GM18526 (cell line): ENCODE results near the gene ECI1.

Experiments used
- POLR2A ChIP-seq: IDR thresholded peaks from 3 replicates; pipeline ENCODE4 v1.6.1; 2011; ENCODE audit not compliant: insufficient read length; ENCODE audit errors: extremely low read depth

Gene ECI1, protein sequence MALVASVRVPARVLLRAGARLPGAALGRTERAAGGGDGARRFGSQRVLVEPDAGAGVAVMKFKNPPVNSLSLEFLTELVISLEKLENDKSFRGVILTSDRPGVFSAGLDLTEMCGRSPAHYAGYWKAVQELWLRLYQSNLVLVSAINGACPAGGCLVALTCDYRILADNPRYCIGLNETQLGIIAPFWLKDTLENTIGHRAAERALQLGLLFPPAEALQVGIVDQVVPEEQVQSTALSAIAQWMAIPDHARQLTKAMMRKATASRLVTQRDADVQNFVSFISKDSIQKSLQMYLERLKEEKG

DNA sequence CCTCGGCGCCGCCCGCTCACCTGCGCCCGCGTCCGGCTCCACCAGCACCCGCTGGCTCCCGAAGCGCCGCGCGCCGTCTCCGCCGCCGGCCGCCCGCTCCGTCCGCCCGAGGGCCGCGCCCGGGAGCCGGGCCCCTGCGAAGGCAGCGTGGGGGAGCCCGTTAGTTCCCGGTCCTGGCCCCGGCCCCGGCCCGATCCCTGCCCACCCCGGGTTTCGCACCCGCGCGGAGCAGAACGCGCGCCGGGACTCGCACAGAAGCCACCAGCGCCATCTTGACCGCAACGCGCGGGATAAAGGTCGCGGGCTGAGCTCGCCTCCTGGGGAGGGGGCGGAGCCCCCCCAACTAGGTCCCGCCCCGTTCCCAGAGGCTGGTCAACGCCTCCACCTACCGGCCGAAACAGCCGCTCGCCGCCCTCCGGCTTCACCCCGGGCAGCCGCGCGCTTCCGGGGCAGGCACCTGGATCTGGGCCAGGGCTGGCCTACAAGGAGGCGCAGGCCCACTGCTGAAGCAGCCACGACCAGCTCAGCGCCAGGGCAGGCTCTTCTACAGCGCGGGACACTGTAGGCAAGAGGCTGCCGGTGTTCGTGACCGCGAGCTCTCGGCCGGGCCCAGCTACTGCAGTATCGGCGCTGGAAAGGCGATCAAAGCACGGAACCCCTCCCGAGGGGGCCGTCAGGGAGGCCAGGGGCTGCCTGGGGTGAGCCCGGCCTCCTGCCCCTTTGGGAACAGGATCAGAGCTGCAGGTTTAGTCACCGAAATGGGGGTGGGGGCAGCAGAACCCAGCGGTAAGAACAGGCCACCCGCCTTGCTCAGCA lies at the start of gene ECI1:
ECI1 (minus strand) TSS at position 292 of the 816 bp plus-strand sequence; CDS start at position 271, 21 bp downstream.
- peak; percentile 86 for TF ChIP-seq POLR2A

DNA sequence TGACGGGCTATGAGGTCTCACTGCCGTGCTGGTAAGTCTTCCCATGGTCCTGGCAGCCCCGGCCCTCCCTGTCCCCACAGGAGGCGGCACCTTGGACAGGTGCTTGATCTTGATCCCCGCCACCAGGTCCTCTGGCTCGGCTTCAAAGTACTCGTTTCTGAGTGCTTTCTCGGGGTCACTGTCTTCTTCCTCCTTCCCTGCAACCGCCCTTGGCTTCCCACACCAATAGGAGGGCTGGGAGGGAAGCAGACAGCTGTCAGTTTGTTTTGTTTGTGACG lies 48.5 kb upstream of the ECI1 start:
- TF ChIP-seq POLR2A = no peak

DNA sequence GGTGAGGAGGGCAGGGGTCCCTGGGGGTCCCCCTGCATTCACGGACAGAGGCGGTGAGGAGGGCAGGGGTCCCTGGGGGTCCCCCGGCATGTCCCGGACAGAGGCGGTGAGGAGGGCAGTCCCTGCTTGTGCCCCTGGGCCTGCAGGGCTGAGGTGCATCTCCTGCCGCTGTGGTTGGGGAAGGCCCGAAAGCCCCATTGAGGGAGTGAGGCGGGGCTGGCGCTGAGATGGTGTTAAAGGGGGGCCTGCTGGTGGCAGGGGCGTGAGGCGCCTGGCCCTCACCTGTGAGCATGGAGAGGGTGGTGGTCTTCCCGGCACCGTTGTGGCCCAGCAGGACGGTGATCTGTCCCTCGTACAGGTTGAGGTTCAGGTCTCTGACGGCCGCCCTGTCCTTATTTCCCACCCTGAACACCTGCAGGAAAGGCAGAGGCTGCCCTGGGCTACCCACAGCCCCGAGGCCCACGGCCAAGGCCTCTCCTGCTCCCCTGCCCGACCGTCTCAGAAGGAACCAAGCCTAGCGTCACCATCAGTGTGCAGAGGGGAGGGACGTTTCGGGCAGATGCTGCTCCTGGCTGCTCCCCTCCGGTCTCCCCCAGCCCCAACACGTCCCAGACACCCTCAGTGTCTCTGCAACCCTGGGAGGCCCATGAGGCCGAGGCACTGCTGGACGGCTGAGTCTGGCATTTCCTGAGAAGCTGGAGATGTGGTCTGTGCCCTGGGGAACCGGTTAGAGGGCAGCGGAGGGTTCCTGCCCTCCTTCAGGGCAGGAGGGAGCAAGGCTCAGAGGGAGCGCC lies 47.9 kb upstream of the ECI1 start:
- no peak for TF ChIP-seq POLR2A

DNA sequence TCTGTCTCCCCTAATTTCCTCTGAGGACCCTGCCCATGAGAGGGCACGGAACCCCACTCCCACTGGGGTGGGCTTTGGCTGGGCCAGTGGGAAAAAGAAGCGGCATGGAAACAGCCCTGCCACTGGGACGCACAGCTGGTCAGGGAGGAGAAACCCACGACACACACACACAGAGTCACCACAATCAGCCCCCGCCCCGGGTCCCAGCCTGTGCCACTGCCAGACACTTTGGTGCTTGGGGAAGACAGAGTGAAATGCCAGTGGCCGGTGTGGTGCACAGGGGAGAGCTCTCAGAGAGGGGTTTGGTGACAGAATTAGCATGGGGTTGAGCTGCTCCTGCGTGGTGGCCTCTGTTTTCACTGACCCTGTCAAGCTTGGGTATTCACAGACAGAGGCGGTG lies 47.2 kb upstream of the ECI1 start:
- TF ChIP-seq POLR2A = no peak

DNA sequence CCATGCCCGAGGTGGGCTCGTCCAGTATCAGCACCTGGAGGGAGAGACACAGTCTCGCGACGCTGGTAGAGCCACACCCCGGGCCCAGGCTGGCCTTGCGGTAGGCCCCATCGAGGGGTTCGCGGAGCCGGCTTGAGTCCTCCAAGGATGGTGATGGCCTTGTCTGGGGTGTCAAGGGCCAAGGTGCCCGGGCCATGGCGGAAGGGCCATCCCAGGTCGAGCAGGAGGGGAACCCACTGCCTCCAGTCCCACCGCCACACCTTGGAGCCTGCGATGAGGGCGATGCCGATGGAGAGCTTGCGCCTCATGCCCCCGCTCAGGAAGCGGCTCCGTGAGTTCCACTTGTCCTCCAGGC lies 46.1 kb upstream of the ECI1 start:
- TF ChIP-seq POLR2A = no peak

DNA sequence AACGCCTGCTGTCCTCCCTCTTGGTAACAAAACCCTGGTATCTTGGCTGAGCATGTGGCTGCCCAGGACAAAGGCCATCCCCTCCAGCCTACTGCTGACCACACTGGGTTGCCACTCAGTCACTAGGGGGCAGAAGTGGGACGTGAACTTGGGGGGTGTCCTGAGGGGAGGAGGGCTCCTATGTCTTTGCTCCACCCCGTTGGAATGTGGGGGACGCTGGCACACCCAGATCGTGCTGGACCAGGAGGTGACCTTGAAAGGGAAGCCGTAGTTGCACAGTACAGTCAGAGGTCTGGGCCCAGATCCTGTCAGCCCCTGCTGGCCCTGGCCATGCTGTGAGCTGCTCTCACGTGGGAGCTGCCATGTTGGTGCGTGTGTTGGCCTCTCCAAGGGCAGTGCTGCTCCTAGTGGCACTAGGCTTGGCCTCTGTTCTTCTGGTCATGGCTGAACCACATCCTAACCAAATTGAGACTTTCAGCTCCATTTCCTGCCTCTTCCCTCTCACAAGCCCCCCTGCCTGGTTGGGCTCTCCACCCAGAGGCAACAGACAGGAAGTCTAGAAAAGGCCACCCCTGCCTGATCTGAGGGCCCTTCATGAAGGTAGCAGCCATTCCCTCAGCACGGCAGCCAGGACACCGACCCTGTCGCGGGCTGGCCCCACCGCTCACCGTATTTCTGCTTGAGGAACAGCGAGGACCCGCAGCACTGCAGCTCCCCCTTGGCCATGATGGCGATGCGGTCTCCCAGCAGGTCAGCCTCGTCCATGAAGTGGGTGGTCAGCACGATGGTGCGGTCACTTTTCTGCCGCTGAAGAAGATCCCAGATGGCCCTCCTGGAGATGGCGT lies 45.5 kb upstream of the ECI1 start:
- no peak for TF ChIP-seq POLR2A

DNA sequence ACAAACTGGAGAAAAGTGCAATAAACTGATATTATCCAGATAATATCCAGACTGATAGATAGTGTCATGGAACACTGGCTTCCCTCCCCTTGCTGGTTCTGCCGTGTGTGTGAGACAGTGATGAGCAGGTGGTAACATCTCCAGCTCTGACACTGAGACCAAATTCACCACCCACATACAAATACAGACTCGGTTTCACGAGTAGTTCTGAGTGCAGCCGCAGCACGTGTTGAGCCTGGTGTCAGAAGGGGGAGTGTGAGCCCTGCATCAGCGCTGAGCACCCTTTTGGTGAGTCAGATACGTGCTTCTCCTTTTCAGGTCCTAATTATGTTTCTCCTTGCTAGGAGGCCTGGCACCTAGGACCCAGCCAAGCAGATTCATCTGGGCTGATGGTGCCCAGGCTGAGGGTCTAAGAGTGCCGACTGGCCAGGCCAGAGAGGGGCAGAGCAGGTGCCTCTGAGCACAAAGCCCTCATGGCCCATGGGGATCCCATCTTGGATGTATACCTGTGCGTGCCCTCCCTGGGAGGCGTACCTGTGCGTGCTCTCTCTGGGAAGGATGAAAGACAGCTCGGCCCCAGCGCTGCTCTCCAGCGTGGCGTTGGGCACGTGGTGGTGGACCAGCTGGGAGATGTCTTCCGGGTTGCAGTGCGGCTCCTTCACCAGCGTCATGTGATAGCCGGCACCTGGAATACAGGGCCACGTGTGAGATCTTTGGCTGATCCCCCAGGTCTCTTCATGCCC lies 43.8 kb upstream of the ECI1 start:
- no peak for TF ChIP-seq POLR2A

DNA sequence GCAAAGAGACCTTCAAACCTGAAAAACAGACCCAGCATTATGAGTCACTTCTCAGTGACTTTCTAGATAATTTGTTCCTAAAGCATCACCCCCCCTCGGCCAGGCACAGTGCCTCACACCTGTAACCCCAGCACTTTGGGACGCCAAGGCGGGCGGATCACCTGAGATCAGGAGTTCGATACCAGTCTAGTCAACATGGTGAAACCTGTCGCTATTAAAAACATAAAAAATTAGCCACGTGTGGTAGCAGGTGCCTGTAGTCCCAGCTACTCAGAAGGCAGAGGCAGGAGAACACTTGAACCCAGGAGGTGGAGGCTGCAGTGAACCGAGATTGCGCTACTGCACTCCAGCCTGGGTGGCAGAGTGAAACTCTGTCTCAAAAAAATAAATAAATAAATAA lies 40.8 kb upstream of the ECI1 start:
- TF ChIP-seq POLR2A = no peak

DNA sequence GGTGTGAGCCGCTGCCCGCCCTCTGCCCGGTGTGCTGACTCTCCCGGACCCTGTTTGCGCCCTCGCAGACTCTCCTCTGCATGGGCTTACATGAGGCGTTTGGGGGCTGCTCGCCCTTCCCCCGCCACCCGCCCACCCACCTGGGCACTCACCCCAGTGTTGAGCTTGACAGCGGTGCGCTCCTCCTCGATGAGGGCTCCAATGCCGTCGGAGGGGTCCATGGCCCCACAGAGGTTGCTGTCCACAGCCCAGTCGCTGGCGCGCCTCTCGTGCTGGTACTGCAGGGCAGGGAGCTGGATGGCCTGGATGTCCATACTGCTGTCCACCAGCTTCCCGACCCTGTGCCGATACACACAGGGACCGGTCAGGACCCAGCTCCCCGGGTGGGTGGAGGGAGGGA lies 37.9 kb upstream of the ECI1 start:
- no peak for TF ChIP-seq POLR2A

DNA sequence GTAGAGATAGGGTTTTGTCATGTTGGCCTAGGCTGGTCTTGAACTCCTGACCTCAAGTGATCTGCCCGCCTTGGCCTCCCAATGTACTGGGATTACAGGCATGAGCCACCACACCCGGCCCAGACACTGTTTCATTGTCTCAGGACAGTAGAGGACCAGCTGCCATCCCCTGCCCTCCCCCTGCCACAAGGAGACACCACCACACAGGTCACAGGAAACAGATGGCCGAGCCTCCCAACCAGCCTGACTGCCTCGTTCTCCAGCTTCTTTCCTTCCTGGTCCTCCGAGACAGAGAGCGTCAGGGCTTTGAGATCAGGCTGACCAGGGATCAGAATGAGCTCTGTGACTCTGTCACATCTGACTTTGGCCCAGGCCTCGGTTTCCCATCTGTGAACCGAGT lies 37.3 kb upstream of the ECI1 start:
- TF ChIP-seq POLR2A = no peak

DNA sequence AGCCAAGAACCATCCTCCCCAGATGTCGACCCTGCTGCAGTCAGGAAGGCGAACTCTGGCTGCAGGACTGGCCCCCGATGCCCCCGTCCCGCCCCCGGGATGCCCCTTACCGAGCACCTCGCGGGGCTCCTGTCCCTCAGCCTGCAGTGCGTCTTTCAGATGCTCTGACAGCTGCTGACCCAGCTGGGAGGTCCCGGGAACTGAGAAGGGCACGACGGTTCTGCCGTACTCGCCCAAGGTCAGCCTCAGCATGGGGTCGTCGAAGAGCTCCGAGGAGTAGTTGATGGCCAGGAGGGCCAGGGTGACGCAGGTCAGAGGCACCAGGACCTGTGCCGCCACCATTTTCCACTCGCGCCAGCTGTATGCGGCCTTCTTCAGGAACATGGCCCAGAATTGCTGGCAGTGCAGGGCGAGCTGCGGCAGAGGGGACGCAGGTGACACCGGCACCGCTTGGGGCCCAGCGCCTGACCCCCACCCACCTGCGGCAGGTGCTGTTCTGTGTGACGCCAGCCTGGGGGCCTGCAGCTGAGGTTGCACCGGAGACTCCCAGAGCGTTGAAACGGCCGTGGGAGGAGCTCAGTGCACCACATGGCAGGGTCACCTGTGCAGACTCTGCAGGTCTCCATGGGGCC lies 36.6 kb upstream of the ECI1 start:
- no peak for TF ChIP-seq POLR2A

DNA sequence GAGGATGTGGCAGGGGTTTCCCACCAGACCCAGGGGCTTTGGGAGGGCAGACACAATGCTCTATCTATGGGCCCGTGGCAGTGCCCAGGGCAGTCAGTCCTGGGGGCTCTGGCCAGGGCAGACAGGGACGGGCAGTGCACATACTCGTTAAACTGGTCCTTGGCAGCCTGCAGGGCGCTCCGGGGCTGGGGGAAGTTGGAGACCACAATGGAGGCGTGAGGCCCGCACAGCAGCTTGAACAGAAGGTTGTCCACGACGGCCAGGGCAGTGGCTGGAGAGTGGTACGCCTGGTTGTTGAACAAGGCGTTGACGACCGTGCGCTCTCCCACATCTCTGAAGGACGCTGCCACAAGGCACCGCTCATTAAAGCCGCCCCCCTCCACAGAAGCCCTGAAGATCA lies 35.2 kb upstream of the ECI1 start:
- TF ChIP-seq POLR2A = no peak

DNA sequence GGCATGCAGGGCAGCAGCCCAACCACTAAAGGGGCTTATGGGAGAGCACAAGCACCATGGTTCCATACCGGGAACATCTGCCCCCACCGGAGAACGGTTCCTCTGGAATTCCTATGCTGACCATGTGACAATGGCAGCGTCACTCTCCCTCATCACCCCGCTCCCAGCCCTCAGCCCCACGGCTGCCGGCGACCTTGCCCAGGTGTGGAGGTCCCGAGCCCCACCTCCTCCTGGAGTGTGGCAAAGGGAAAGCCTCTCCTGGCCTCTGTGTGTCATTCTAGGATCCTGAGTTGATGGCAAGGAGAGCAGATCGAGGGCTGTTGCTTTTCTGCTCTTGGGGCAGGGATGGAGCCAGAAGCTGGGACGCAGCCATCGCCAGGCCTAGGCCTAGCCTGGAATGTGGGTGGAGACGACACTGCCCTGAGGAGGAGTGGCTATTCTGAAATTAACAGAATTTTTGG lies 34.4 kb upstream of the ECI1 start:
- no peak for TF ChIP-seq POLR2A
